SK-N-SH (cell line): ENCODE results near the gene FPR1. TPM values are rescaled to one million over a fixed set of nuclear protein-coding genes. Genes with fewer than 3 reads are reported as not detected.

Experiments
- CHD2 ChIP-seq: fragments of 150-350 bp; IDR thresholded peaks from 2 replicates; pipeline ENCODE4 v1.6.1; 2018; ENCODE audit warnings: low read length; ENCODE audit not compliant: partially characterized antibody
- ELF1 ChIP-seq: IDR thresholded peaks from 2 replicates; pipeline ENCODE4 v1.4.0; 2012
- EP300 ChIP-seq, 2 experiments: IDR thresholded peaks; 2 replicates each; pipeline versions ENCODE4 v1.4.0 to v1.6.1; 2012; ENCODE audit warnings: borderline replicate concordance in 1 of 2, low read depth in 1 of 2, low read length in 1 of 2
- EZH2phosphoT487 ChIP-seq: fragments of 200-600 bp; sonication (generic); IDR thresholded peaks from 2 replicates; pipeline ENCODE4 v1.6.1; 2017; ENCODE audit warnings: low read depth, mixed run types, mild to moderate bottlenecking, antibody characterized with exemption, moderate library complexity, borderline replicate concordance
- FOXM1 ChIP-seq: IDR thresholded peaks from 2 replicates; pipeline ENCODE4 v1.4.0; 2012; ENCODE audit warnings: low read depth, mild to moderate bottlenecking
- GABPA ChIP-seq: IDR thresholded peaks from 2 replicates; pipeline ENCODE4 v1.4.0; 2012; ENCODE audit warnings: low read depth, mild to moderate bottlenecking
- GATA2 ChIP-seq: sonication (generic); formaldehyde crosslinking; IDR thresholded peaks from 2 replicates; pipeline ENCODE4 v1.5.0; 2020; ENCODE audit warnings: mild to moderate bottlenecking, missing genetic modification reagents
- JUND ChIP-seq: IDR thresholded peaks from 2 replicates; pipeline ENCODE4 v1.4.0; 2012
- MAX ChIP-seq: IDR thresholded peaks from 2 replicates; pipeline ENCODE4 v1.4.0; 2012; ENCODE audit warnings: low read depth
- NRF1 ChIP-seq: IDR thresholded peaks from 2 replicates; pipeline ENCODE4 v1.6.1; 2012; ENCODE audit warnings: low read depth, mild to moderate bottlenecking, low read length
- RXRA ChIP-seq: IDR thresholded peaks from 2 replicates; pipeline ENCODE4 v1.4.0; 2012; ENCODE audit warnings: low read depth, mild to moderate bottlenecking, borderline replicate concordance
- TCF12 ChIP-seq: IDR thresholded peaks from 2 replicates; pipeline ENCODE4 v1.4.0; 2012
- USF2 ChIP-seq: fragments of 150-350 bp; IDR thresholded peaks from 2 replicates; pipeline ENCODE4 v1.6.1; 2017; ENCODE audit warnings: antibody characterized with exemption, low read length, low read depth, borderline replicate concordance
- polyA plus RNA-seq, 3 experiments: library from polyadenylated mRNA; depleted of rRNA; stranded (reverse); fragments of >200 nt; gene quantifications; 2 replicates each; pipeline ENCODE4 v1.2.3, GENCODE V29; 2012
- TF ChIP-seq, protein P1 (sequence below): IDR thresholded peaks from 2 replicates; pipeline ENCODE4 v1.6.1; 2012; ENCODE audit warnings: mild to moderate bottlenecking, low read depth, low read length, moderate library complexity
- TF ChIP-seq, protein P2 (sequence below): IDR thresholded peaks from 2 replicates; pipeline ENCODE4; 2012
- TF ChIP-seq, protein P3 (sequence below): fragments of 200-600 bp; sonication (generic); IDR thresholded peaks from 2 replicates; pipeline ENCODE4 v1.6.1; 2017; ENCODE audit warnings: antibody characterized with exemption, mild to moderate bottlenecking, moderate library complexity
- TF ChIP-seq, protein P4 (sequence below): IDR thresholded peaks from 2 replicates; pipeline ENCODE4 v1.4.0; 2012; ENCODE audit warnings: low read depth, borderline replicate concordance

FPR1 gene
- polyA plus RNA-seq, 1 of the 3 experiments (the other 2 are of a cell fraction), result not detected

- TF ChIP-seq, protein P1, sequence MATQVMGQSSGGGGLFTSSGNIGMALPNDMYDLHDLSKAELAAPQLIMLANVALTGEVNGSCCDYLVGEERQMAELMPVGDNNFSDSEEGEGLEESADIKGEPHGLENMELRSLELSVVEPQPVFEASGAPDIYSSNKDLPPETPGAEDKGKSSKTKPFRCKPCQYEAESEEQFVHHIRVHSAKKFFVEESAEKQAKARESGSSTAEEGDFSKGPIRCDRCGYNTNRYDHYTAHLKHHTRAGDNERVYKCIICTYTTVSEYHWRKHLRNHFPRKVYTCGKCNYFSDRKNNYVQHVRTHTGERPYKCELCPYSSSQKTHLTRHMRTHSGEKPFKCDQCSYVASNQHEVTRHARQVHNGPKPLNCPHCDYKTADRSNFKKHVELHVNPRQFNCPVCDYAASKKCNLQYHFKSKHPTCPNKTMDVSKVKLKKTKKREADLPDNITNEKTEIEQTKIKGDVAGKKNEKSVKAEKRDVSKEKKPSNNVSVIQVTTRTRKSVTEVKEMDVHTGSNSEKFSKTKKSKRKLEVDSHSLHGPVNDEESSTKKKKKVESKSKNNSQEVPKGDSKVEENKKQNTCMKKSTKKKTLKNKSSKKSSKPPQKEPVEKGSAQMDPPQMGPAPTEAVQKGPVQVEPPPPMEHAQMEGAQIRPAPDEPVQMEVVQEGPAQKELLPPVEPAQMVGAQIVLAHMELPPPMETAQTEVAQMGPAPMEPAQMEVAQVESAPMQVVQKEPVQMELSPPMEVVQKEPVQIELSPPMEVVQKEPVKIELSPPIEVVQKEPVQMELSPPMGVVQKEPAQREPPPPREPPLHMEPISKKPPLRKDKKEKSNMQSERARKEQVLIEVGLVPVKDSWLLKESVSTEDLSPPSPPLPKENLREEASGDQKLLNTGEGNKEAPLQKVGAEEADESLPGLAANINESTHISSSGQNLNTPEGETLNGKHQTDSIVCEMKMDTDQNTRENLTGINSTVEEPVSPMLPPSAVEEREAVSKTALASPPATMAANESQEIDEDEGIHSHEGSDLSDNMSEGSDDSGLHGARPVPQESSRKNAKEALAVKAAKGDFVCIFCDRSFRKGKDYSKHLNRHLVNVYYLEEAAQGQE, result no peak
- TF ChIP-seq NRF1 (no peak; the same call in 1 of the 2 replicates), JUND (no peak), MAX (peak; percentile 67), ELF1 (peak; percentile 57), TCF12 (0 out of 2 replicates have a peak, but pooled peaks have one; percentile 7), RXRA (no peak), EP300 (IDR thresholded peaks at IDR 0.05; ENCODE audit: borderline replicate concordance in 1 of 2, low read depth in 1 of 2, low read length in 1 of 2) (no peak), GATA2 (CRISPR knock-in tag) (no peak), CHD2 (peak; percentile 37), EZH2phosphoT487 (no peak), GABPA (no peak), USF2 (no peak; the same call in 1 of the 2 replicates), FOXM1 (no peak)
- TF ChIP-seq, protein P2, sequence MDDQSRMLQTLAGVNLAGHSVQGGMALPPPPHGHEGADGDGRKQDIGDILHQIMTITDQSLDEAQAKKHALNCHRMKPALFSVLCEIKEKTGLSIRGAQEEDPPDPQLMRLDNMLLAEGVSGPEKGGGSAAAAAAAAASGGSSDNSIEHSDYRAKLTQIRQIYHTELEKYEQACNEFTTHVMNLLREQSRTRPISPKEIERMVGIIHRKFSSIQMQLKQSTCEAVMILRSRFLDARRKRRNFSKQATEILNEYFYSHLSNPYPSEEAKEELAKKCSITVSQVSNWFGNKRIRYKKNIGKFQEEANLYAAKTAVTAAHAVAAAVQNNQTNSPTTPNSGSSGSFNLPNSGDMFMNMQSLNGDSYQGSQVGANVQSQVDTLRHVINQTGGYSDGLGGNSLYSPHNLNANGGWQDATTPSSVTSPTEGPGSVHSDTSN, result peak; percentile 36
- TF ChIP-seq, protein P3, sequence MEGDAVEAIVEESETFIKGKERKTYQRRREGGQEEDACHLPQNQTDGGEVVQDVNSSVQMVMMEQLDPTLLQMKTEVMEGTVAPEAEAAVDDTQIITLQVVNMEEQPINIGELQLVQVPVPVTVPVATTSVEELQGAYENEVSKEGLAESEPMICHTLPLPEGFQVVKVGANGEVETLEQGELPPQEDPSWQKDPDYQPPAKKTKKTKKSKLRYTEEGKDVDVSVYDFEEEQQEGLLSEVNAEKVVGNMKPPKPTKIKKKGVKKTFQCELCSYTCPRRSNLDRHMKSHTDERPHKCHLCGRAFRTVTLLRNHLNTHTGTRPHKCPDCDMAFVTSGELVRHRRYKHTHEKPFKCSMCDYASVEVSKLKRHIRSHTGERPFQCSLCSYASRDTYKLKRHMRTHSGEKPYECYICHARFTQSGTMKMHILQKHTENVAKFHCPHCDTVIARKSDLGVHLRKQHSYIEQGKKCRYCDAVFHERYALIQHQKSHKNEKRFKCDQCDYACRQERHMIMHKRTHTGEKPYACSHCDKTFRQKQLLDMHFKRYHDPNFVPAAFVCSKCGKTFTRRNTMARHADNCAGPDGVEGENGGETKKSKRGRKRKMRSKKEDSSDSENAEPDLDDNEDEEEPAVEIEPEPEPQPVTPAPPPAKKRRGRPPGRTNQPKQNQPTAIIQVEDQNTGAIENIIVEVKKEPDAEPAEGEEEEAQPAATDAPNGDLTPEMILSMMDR, result peak; percentile 56
- TF ChIP-seq, protein P4, sequence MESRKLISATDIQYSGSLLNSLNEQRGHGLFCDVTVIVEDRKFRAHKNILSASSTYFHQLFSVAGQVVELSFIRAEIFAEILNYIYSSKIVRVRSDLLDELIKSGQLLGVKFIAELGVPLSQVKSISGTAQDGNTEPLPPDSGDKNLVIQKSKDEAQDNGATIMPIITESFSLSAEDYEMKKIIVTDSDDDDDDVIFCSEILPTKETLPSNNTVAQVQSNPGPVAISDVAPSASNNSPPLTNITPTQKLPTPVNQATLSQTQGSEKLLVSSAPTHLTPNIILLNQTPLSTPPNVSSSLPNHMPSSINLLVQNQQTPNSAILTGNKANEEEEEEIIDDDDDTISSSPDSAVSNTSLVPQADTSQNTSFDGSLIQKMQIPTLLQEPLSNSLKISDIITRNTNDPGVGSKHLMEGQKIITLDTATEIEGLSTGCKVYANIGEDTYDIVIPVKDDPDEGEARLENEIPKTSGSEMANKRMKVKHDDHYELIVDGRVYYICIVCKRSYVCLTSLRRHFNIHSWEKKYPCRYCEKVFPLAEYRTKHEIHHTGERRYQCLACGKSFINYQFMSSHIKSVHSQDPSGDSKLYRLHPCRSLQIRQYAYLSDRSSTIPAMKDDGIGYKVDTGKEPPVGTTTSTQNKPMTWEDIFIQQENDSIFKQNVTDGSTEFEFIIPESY, result peak; percentile 35; the same call in 1 of the 2 replicates
Observed at GRCh38 chr19:51703575-51704515, 47.8 kb downstream of the FPR1 start (continued).
